ENCODE measurements around the gene LGALS4.
"Not testable (repeated sequence)": the region's sequence is repeated elsewhere in the genome, so short reads cannot be mapped to it uniquely, and the experiment has no call there.

The LGALS4 gene

GRCh38 chr19:38793177-38793576, 19.6 kb downstream of the LGALS4 start:
- Histone ChIP-seq H3K9me2 (ENCODE audit: low read depth, low read length) (no peaks in the 10 kb centered on the region), H3K27ac (ENCODE audit: low read depth, low read length, poor library complexity, severe bottlenecking) (no peak overlapping the region), H3K9me3 (ENCODE audit: low read length) (no peaks in the 10 kb centered on the region), H3K9ac (ENCODE audit: low read length) (no peak overlapping the region; the same call in 1 of the 2 replicates), H3K4me2 (ENCODE audit: low read length) (peak overlapping the region; percentile 63; the same call in 1 of the 2 replicates), H3K79me2 (ENCODE audit: insufficient read depth, low read length) (no peaks in the 10 kb centered on the region), H4K20me1 (ENCODE audit: insufficient read depth, low read length) (no peaks in the 10 kb centered on the region), H3K36me3 (ENCODE audit: insufficient read depth, low read length) (no peaks in the 10 kb centered on the region), H3K4me3 (ENCODE audit: low read depth, low read length, poor library complexity, severe bottlenecking) (peak overlapping the region; percentile 51), H3K27me3 (ENCODE audit: insufficient read depth, low read length) (no peaks in the 10 kb centered on the region), H2AFZ (ENCODE audit: low read length) (peak overlapping the region; percentile 60; the same call in 1 of the 2 replicates), H3K4me1 (ENCODE audit: insufficient read depth, low read length, severe bottlenecking) (peaks cover 13% of the 10 kb centered on the region), H3F3A (ENCODE audit: insufficient read depth, low read length) (no peaks in the 10 kb centered on the region)
- TF ChIP-seq EZH2 (IDR thresholded peaks at IDR 0.05; ENCODE audit: borderline replicate concordance, low read length), result no peak
- TF ChIP-seq, protein P1, sequence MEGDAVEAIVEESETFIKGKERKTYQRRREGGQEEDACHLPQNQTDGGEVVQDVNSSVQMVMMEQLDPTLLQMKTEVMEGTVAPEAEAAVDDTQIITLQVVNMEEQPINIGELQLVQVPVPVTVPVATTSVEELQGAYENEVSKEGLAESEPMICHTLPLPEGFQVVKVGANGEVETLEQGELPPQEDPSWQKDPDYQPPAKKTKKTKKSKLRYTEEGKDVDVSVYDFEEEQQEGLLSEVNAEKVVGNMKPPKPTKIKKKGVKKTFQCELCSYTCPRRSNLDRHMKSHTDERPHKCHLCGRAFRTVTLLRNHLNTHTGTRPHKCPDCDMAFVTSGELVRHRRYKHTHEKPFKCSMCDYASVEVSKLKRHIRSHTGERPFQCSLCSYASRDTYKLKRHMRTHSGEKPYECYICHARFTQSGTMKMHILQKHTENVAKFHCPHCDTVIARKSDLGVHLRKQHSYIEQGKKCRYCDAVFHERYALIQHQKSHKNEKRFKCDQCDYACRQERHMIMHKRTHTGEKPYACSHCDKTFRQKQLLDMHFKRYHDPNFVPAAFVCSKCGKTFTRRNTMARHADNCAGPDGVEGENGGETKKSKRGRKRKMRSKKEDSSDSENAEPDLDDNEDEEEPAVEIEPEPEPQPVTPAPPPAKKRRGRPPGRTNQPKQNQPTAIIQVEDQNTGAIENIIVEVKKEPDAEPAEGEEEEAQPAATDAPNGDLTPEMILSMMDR (IDR thresholded peaks at IDR 0.05; ENCODE audit: low read length), result no peak

DNA sequence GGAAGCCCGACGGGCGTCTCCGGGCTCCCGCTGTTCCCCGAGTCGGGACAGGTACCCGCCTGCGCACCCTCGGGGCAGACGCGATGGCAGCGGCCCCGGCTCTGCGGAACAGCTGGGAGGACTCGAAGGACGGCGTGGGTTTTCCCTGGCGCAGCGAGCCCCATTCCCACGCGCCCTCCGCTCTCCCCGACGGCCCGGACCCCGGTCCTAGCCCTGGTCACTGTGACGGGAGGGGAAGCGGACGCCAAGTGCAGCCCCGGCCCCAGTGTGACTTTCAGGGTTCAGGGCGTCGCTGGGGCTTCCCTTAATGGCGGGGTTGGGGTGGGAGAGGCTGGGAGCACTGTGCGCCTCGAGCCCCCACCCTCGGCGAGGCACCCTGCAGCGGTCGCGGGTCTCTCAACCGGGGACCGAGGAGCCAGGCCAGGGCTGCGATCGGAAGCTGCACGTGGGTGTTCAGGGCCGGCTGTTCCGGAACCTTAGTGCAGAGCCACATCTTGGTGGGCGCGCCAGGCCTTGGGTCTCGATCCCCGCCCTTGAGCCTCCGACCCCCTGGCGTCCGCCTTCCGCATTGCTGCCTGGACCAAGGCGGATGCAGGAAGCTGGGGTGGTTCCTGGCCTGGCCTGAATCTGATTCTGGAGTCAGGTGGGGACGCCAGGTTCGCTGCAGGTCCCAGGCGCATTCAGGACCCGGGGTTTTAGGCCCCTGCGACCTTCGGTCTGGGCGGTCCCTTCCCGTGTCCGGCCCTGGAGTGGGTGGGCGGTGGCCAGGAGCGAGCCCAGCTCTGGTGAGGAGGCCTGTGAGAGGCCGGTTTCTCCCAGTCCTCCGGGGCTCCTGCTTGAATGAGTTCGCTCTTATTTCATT, 20.3 kb downstream of the LGALS4 start:
- Histone ChIP-seq H2AFZ (ENCODE audit: low read length) (peak overlapping the region; percentile 60; the same call in 1 of the 2 replicates), H3K27ac (ENCODE audit: low read depth, low read length, poor library complexity, severe bottlenecking) (no peak overlapping the region), H3K4me1 (ENCODE audit: insufficient read depth, low read length, severe bottlenecking) (peaks cover 13% of the 10 kb centered on the region), H3K36me3 (ENCODE audit: insufficient read depth, low read length) (no peaks in the 10 kb centered on the region), H3K9ac (ENCODE audit: low read length) (peak overlapping the region; percentile 41), H3K9me2 (ENCODE audit: low read depth, low read length) (no peaks in the 10 kb centered on the region), H3K27me3 (ENCODE audit: insufficient read depth, low read length) (no peaks in the 10 kb centered on the region), H3K4me2 (ENCODE audit: low read length) (peak overlapping the region; percentile 63), H4K20me1 (ENCODE audit: insufficient read depth, low read length) (no peaks in the 10 kb centered on the region), H3K9me3 (ENCODE audit: low read length) (no peaks in the 10 kb centered on the region), H3K79me2 (ENCODE audit: insufficient read depth, low read length) (no peaks in the 10 kb centered on the region), H3F3A (ENCODE audit: insufficient read depth, low read length) (no peaks in the 10 kb centered on the region), H3K4me3 (ENCODE audit: low read depth, low read length, poor library complexity, severe bottlenecking) (peak overlapping the region; percentile 51)
- TF ChIP-seq, protein P1 (IDR thresholded peaks at IDR 0.05; ENCODE audit: low read length), result peak; percentile 29; the same call in 1 of the 2 replicates
- TF ChIP-seq EZH2 (IDR thresholded peaks at IDR 0.05; ENCODE audit: borderline replicate concordance, low read length), result no peak

- H3K4me1 ChIP-seq (ENCODE audit: insufficient read depth, low read length, severe bottlenecking), result peaks cover 13% of the 10 kb centered on the region
- not testable (repeated sequence) for H3K79me2 ChIP-seq (ENCODE audit: insufficient read depth, low read length); H3K4me2 ChIP-seq (ENCODE audit: low read length); H3K9ac ChIP-seq (ENCODE audit: low read length); H3K36me3 ChIP-seq (ENCODE audit: insufficient read depth, low read length); H3K27ac ChIP-seq (ENCODE audit: low read depth, low read length, poor library complexity, severe bottlenecking); H3K9me3 ChIP-seq (ENCODE audit: low read length); H3K9me2 ChIP-seq (ENCODE audit: low read depth, low read length); H3K27me3 ChIP-seq (ENCODE audit: insufficient read depth, low read length); H4K20me1 ChIP-seq (ENCODE audit: insufficient read depth, low read length); H2AFZ ChIP-seq (ENCODE audit: low read length); H3K4me3 ChIP-seq (ENCODE audit: low read depth, low read length, poor library complexity, severe bottlenecking); H3F3A ChIP-seq (ENCODE audit: insufficient read depth, low read length)
Observed at GRCh38 chr19:38791451-38792064, 21.2 kb downstream of the LGALS4 start.

GRCh38 chr19:38790507-38791403, 22.0 kb downstream of the LGALS4 start:
- not testable (repeated sequence) for H3F3A ChIP-seq (ENCODE audit: insufficient read depth, low read length); H3K9ac ChIP-seq (ENCODE audit: low read length); H3K4me2 ChIP-seq (ENCODE audit: low read length); H2AFZ ChIP-seq (ENCODE audit: low read length); H3K9me2 ChIP-seq (ENCODE audit: low read depth, low read length); H3K4me3 ChIP-seq (ENCODE audit: low read depth, low read length, poor library complexity, severe bottlenecking); H4K20me1 ChIP-seq (ENCODE audit: insufficient read depth, low read length); H3K27ac ChIP-seq (ENCODE audit: low read depth, low read length, poor library complexity, severe bottlenecking); H3K79me2 ChIP-seq (ENCODE audit: insufficient read depth, low read length); H3K36me3 ChIP-seq (ENCODE audit: insufficient read depth, low read length); H3K27me3 ChIP-seq (ENCODE audit: insufficient read depth, low read length); H3K9me3 ChIP-seq (ENCODE audit: low read length)
- H3K4me1 ChIP-seq (ENCODE audit: insufficient read depth, low read length, severe bottlenecking), result peaks cover 13% of the 10 kb centered on the region
